NT2/D1 (cell line): Measurements from ENCODE around the gene USO1.

ENCODE experiments used
- SUZ12 ChIP-seq: IDR thresholded peaks from 2 replicates; pipeline ENCODE4 v1.6.1; 2011; ENCODE audit not compliant: insufficient read length, insufficient read depth; ENCODE audit errors: extremely low read depth
- YY1 ChIP-seq: IDR thresholded peaks from 2 replicates; pipeline ENCODE4 v1.6.1; 2011; ENCODE audit not compliant: insufficient read length, insufficient read depth
- ZNF274 ChIP-seq: IDR thresholded peaks from 2 replicates; pipeline ENCODE4 v1.6.1; 2011; ENCODE audit warnings: mild to moderate bottlenecking, low read depth, low read length

- TF ChIP-seq ZNF274 (no peak), YY1 (no peak), SUZ12 (no peak)
Measured at GRCh38 chr4:75737398-75737797, 13.0 kb downstream of the USO1 start.
